AG09319 (cell line): ENCODE results near the gene TSEN54.

ENCODE experiments used
- DNase-seq: peaks from one replicate; pipeline ENCODE4 v3.0.0-alpha.2; 2010; ENCODE audit warnings: low read depth; ENCODE audit errors: extremely low read depth
- CTCF ChIP-seq: IDR thresholded peaks from 2 replicates; pipeline ENCODE4 v1.5.1; 2011; ENCODE audit warnings: low read depth, mild to moderate bottlenecking, inconsistent platforms, low read length, moderate library complexity

TSEN54 gene

GRCh38 chr17:75540923-75541503, 24.7 kb downstream of the TSEN54 start:
- no peak for TF ChIP-seq CTCF

DNA sequence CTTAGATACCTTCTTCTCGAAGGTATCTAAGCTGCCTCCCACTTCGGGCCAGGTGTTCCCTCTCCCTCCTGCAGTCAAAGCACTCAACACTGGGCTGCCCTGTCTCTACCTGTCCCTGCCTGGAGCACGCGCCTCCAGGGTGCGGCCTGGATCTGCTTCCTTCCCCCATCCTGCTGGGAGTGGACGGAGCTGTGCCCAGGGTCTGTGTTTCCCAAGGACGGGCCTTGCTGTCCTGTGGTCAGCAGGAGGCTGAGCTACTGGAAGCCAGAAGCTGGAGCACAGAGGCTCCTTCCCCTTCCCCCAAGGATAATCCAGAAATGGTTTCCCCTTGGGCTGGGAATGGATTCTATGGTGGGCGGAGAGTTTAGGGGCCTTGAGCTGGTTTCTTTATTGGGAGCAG, 25.9 kb downstream of the TSEN54 start:
- no peak for TF ChIP-seq CTCF
- DNase-seq: no peak

More at GRCh38 chr17:75540923-75541503, 24.7 kb downstream of the TSEN54 start:
- no peak for DNase-seq

GRCh38 chr17:75542728-75543336, 26.5 kb downstream of the TSEN54 start:
- DNase-seq: no peak
- no peak for TF ChIP-seq CTCF

DNA sequence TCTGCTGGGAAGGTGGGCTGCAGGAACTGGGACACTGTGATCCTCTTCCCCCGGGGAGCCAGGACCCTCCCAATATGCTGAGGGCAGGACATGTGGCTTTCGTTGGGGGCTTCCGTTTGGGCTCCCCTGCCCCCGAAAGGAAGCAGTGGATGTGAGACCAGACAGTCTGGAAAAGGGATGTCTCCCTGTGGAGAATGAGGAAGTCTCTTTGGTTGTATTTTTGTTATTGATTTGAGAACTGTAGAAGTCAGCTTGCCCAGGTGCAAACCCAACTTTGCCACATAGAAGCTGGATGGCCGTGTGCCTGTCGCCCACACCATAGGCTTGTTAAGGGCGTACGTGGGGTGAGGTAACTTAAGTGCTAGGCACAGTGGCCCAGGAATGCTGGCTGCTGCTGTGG, 27.9 kb downstream of the TSEN54 start:
- TF ChIP-seq CTCF: no peak
- no peak for DNase-seq

DNA sequence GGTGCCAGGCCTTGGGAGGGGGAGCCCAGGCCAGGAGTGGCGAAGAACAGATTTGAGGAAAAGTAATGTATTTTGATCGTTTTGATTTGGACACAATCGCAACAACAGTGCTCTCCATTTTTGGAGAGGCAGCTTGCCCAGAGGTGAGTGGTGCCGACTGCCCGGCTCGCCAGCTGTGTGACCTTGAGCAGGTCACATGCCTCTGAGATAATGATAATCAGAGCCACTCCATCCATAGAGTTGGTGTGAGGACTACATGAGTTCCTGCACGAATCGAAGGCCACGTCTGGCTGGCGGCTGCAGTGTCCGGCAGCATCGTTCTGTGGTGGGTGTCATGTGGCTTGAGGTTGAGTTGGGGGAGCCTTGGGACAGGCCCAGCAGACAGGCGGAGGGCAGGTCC, 29.9 kb downstream of the TSEN54 start:
- no peak for TF ChIP-seq CTCF
- no peak for DNase-seq

DNA sequence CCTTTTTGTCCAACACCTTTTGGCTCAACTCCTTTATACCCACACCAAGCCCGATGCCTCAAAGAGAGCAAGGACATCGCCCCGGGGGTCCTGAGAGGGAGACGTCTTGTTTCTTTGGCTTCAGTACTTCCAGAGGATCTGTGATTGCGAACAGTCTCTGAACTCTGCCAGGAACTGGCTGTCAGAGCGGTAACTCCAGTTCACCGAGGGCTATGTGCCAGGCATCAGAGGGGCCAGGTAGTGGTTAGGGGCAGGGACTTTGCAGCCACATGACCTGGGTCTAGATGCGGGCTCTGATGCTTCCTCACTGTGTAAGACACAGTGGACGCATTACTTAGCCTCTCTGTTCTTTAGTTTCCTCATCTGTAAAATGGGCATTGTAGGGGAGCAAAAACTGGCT, 30.8 kb downstream of the TSEN54 start:
- no peak for DNase-seq
- TF ChIP-seq CTCF: no peak

DNA sequence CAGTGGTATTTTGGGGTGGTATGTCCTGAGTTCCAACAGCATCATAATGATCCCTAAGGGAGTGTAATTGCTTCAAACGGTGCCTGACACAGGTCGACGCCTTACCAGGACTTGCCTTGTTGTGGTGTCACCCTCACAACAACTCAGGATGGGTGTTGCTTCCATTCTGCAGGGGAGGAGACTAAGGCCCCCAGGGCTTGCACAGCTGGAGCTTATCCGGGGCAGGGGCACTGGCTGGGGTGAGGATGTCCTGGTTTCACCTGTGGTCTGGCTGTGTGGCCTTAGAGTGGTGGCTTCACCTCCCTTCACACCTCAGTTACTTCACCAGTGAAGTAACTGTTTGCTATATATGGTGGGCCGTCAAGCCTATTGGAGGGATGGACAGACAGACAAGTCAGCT, 32.5 kb downstream of the TSEN54 start:
- no peak for TF ChIP-seq CTCF
- no peak for DNase-seq
